ENCODE results near the gene TIMM8A.

DNA sequence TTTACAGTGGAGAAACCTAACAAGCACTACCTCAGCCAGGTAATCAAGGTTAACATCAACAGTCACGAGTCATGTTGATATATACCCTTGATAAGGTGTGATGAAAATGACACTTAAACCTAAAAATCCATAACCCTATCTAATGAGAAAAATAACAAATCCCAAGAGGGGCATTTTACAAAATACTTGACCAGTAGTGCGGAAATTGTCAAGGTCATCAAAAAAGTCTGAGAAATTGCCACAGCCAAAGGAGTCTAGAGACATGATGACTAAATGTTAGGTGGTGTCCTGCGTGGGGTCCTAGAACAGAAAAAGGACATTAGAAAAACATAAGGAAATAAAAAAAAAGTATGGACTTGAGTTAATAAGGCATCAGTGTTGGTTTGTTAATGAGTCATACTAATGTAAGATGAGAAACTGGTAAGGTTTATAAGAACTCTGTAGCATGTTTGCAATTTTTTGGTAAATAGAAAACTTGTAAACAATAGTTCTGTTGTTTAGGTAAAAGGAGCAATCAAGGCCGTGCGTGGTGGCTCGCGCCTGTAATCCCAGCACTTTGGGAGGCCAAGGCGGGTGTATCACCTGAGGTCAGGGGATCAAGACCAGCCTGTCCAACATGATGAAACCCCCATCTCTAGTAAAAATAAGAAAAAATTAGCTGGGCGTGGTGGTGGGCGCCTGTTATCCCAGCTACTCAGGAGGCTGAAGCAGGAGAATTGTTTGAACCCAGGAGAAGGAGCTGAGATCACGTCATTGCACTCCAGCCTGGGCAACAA is 45.2 kb upstream of the TIMM8A start:
- no peak for TF ChIP-seq POLR2A (IDR thresholded peaks at IDR 0.05)
- TF ChIP-seq, protein P1, sequence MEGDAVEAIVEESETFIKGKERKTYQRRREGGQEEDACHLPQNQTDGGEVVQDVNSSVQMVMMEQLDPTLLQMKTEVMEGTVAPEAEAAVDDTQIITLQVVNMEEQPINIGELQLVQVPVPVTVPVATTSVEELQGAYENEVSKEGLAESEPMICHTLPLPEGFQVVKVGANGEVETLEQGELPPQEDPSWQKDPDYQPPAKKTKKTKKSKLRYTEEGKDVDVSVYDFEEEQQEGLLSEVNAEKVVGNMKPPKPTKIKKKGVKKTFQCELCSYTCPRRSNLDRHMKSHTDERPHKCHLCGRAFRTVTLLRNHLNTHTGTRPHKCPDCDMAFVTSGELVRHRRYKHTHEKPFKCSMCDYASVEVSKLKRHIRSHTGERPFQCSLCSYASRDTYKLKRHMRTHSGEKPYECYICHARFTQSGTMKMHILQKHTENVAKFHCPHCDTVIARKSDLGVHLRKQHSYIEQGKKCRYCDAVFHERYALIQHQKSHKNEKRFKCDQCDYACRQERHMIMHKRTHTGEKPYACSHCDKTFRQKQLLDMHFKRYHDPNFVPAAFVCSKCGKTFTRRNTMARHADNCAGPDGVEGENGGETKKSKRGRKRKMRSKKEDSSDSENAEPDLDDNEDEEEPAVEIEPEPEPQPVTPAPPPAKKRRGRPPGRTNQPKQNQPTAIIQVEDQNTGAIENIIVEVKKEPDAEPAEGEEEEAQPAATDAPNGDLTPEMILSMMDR (IDR thresholded peaks at IDR 0.05): no peak
